GM18868 (cell line): ENCODE measurements around the gene PLEKHG4B.

Experiments
- ATAC-seq: cut with Tn5 transposase; IDR thresholded peaks from one replicate; pipeline ENCODE4 v1.9.1; 2021; ENCODE audit warnings: mild to moderate bottlenecking, moderate library complexity; ENCODE audit not compliant: unreplicated experiment

Gene PLEKHG4B

GRCh38 chr5:128446-128845, 36.5 kb downstream of the PLEKHG4B start:
- ATAC-seq, result no peak

- ATAC-seq, result no peak
These were observed 37.2 kb downstream of the PLEKHG4B start for GRCh38 chr5:129148-129547.

- no peak for ATAC-seq
These were observed 37.9 kb downstream of the PLEKHG4B start for GRCh38 chr5:129820-130219.

- ATAC-seq, result no peak
These were observed 38.7 kb downstream of the PLEKHG4B start for GRCh38 chr5:130601-131131.

GRCh38 chr5:136901-137300, 44.9 kb downstream of the PLEKHG4B start:
- ATAC-seq, result no peak

GRCh38 chr5:137741-138140, 45.8 kb downstream of the PLEKHG4B start:
- ATAC-seq, result no peak

GRCh38 chr5:138936-139335, 47.0 kb downstream of the PLEKHG4B start:
- ATAC-seq, result no peak

- ATAC-seq, result no peak
These were observed 47.8 kb downstream of the PLEKHG4B start for GRCh38 chr5:139579-140442.

- ATAC-seq, result no peak
These were observed 48.5 kb downstream of the PLEKHG4B start for GRCh38 chr5:140443-140829.

GRCh38 chr5:141211-141610, 49.2 kb downstream of the PLEKHG4B start:
- ATAC-seq, result no peak

GRCh38 chr5:141761-142160, 49.8 kb downstream of the PLEKHG4B start:
- ATAC-seq, result no peak

- no peak for ATAC-seq
These were observed 50.4 kb downstream of the PLEKHG4B start for GRCh38 chr5:142246-142810.

GRCh38 chr5:143041-143440, 51.1 kb downstream of the PLEKHG4B start:
- ATAC-seq, result no peak

- no peak for ATAC-seq
These were observed 53.0 kb downstream of the PLEKHG4B start for GRCh38 chr5:144941-145340.

GRCh38 chr5:145585-146323, 53.8 kb downstream of the PLEKHG4B start:
- ATAC-seq, result no peak

GRCh38 chr5:147751-148150, 55.8 kb downstream of the PLEKHG4B start:
- no peak for ATAC-seq

GRCh38 chr5:149745-150485, 57.9 kb downstream of the PLEKHG4B start:
- no peak for ATAC-seq

- ATAC-seq, result no peak
These were observed 58.8 kb downstream of the PLEKHG4B start for GRCh38 chr5:150746-151145.

- ATAC-seq, result no peak
These were observed 60.1 kb downstream of the PLEKHG4B start for GRCh38 chr5:152077-152476.

GRCh38 chr5:153256-153655, 61.3 kb downstream of the PLEKHG4B start:
- no peak for ATAC-seq

GRCh38 chr5:154236-154635, 62.3 kb downstream of the PLEKHG4B start:
- no peak for ATAC-seq
